Measurements from ENCODE around the gene ACOT11.

Gene ACOT11

GRCh38 chr1:54645806-54646676 is 98.0 kb downstream of the ACOT11 start:
- no peak for DNase-seq (ENCODE audit: low spot score)

DNA sequence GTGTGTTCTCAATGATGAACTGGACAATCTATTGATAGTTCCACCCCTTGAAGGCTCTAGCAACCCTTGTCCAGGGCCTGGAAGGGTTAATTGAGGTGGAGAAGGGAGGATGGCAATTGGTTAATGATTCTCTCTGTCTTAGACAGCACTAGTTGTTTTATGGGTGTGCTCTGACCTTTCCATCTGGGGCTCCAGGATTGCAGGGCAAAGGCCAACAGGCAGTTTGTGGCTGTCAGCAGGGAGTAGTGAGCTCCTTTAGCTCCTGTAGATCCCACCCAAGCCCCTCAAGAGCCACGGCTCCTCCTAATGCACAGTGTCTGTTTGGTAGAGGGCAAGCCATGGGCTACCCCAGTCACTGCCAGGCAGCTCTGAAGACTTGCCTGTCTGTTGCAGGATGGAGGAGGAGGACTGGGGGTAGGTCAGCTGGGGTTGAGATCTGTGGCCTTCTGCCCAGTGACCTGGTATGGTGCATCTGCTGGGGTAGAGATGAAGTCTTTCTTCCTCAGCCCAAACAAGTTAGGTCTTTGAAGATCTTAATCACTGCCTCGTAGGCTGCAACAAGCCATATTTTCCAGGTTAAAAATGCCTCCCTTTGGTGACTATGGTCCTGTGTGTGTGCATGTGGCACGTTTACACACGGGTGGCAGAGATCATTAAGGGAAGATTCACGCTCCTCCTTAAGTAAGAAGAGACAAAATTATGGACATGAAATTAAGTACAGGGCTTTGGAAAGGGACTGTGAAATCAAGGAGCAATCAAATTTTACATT is 101.3 kb downstream of the ACOT11 start:
- DNase-seq (ENCODE audit: low spot score) = no peak

- no peak for DNase-seq (ENCODE audit: low spot score)
Measured at GRCh38 chr1:54649921-54650320, 101.9 kb downstream of the ACOT11 start.

DNA sequence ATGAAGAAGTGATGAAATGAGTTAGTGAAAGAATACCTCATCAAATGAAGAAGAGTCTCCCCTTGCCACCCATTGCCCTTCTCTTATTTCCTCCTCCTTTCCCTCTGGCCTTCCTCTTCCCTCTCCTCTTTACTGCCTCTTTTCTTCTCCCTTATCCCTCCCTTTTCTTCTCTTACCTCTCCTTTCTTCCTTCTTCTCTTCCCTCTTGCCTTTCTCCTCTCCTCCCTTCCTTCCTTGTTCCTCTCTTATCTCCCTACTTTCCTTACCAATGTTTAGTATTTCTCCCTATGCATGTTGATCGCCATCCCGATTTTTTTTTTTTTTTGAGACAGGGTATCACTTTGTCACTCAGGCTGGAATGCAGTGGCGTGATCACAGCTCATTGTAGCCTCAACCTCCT is 102.4 kb downstream of the ACOT11 start:
- DNase-seq (ENCODE audit: low spot score) = no peak

GRCh38 chr1:54651608-54652007 is 103.6 kb downstream of the ACOT11 start:
- DNase-seq (ENCODE audit: low spot score) = no peak

DNA sequence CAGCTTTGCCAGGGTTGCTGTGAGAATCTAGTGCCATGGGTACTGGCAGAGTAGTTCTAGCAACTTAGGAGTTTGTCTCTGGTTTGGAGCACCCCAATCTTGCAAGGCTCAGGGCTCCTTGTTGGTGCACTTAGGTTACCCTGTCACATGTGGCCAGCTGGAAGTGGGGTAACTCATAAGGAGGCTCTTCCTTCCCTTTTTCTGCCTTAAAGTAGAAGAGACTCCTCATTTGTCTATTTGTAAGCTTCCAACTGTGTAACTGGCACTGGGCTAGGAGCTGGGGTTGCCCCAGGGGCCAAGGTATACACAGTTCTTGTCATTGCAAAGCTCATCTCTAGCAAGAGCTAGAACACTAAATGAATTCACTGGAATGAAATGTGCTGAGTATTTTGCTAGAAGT is 104.1 kb downstream of the ACOT11 start:
- DNase-seq (ENCODE audit: low spot score) = no peak

DNA sequence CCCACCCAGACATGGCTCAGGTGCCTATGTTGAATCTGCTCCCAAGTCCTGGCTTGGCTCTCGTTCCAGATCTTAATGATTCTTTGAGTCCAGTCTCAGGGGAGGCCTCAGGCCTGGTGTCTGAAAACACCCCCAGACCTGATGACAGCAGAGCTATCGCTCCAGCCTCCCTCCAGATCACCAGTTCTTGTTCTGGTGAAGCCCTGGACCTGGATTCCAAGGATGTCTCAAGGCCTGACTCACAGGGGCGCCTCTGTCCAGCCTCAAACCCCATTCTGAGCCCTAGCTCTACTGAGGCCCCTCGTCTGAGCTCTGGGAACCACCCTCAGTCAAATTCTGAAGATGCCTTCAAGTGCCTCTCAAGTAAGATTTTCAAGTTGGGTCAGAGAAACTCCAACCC is 105.0 kb downstream of the ACOT11 start:
- no peak for DNase-seq (ENCODE audit: low spot score)

DNA sequence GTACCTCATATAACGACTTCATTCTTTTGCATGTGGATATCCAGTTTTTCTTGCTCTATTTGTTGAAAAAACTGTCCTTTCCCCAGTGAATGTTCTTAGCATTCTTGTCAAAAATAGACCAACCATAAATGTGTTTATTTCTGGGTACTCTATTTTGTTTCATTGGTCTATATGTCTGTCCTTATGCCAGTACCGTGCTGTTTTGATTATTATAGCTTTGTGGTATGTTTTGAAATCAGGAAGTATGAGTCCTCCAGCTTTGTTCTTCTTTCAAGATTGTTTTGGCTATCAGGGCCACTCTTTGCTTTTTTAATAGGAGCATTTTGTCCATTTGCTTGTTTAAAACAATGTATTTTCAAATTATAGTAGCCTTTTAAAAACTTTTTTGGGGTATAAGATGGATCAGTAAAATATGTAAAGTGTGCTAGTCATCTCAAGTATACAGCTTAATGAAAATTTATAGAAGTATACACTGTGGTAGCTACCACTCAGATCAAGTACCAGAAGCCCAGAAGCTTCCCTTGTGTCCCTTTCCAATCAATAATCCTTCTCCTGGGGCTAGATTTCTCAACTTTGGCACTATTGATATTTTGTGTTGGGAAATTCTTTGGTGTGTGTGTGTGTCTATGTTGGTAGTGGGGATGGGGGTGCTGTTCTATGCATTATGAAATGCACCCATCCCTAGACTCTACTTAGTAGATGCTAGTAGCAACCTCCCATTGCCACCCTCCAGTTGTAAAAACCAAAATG is 110.3 kb downstream of the ACOT11 start:
- no peak for DNase-seq (ENCODE audit: low spot score)
